ENCODE results near the gene PDGFD.

PDGFD gene

DNA sequence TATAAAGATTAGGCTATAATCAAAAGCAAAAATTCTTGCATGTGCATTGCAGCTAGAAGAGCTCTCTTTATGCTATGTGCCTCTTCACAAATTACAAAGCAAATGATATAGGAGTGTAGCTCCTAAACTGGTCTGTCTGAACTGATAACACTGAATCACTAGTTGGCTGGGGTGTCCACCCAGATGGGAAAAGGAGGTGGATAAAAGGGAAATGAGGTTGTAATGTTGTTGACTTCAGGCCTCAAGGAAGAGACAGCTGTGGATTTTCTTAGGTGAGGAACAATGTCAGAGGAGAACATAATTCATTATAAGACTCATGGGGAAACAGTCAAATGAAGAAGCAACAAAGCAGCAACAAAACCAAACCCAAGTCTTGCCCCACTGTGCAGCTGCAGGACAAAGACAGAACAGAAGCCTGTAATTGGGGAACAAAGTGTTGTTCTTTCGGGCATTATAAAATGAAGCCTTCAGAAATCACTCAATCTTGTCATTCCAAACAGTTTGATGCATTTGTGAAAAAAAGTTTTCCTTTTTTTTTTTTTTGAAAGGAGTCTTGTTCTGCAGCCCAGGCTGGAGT, 257.6 kb downstream of the PDGFD start:
- DNase-seq, result no peak

DNA sequence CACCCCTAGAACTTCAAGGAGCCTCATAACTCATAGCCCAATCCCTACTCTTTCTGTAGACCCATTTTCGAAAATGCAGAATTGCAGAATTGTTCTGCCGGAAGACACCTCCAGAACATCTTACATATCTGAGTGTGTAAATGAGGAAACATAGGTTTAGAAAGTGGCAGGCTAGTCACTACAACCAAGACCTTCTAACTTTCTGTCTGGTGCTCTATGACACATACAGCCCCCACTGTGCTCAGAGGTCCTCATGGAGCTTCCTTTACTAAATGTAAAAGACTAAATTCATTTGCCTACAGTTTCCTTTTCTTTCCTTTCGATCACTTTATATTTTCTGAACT, 259.7 kb downstream of the PDGFD start:
- DNase-seq, result no peak

DNA sequence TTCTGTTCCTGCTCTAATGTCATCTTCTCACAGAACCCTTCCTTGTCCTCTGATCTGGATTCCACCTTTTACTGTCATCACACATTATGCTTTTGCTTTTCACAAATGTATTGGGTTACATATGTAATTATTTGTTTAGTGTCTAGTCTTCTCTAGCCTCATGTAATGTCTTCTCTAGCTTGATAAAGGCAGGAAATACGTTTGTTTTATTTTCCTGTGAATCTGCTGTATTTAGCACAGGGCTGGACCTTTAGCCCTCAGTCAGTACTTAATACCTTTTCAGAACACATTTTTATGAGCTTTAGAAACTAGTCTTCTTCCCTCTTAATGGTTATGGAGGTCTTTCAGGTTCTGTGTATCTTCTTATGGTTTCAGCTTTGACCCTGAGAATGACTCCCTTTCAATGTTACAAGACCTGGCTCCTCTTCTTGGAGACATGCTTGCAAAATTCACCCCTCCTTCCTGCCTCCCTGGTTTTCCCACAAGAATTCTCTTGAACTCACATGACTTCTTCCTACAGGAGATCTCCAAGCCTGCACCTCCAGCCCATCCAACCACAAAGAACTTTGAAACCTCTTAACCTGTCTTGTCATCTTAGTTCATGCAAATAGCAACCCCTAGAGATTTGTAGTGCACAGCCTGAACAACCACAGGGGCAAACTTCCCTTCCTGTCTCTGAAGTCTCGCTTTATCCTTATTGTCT, 260.2 kb downstream of the PDGFD start:
- DNase-seq, result no peak

DNA sequence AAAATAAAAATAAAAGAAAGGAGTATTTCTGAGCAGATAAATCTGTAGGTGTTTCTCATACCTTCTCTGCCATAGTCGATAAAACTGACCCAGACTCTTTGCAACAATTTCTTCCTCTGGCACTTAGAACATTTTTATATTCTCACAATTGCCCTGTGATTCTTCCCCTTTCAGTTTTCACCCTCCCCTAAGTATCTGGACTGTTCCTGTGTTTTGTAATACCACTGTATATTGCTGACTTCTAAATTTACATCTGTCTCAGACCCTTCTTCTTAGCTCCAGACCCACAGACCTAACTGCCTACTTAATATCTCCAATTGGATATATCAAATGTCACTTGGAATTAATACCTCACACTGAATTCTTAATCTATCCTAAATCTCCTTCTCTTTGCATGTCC, 261.0 kb downstream of the PDGFD start:
- DNase-seq, result no peak

DNA sequence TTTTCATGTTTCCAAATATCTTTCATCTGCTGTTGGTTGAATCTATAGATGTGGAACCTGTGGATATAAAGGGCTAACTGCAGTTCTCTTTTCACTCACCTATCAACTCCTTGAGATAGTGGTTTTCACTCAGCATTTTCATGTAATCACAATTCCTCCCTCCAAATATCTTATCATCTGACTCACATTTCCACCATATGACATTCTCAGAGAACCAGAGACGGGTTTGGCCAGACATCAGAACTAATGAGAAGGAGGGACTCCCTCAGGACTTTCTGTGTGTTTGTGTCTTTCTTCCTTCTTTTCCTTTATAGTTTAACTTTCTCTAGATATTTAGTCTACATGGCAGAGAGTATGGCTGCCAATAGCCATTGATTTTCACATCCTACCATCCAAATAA, 262.3 kb downstream of the PDGFD start:
- DNase-seq, result no peak

DNA sequence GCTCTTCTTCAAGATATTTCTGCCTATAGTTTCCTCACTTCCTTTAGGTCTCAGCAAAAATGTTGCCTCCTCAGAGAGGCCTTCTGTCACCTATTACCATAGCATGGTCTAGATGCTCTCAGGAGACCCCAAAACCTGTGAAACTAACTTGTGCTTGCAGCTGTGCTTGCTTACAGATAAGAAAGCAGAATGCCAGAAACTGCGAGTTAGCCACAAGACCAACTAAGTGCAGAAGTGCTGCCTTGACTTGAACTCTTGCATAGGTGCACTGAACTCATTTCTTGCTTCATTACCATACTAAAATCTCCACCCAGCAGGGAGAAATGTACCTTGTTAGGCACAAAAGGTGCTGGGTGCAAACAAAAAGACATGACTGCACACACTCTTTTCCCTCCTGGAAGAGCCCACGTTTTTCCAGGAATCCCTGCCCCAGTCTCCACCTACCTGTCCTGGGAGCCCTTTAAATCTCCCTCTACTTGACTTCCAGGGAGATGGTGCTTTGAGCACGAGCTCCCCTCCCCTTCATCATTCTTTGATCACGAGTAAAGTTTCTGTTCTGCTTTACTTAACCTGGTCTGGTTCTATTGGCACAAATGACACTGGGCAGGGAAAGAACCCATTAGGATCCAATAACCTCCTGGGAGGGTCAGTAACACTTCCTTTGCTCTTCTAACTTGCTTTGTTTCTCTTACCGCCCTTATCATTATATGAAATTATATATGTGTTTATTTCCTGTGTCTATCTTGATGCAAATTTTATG, 265.2 kb downstream of the PDGFD start:
- no peak for DNase-seq

DNA sequence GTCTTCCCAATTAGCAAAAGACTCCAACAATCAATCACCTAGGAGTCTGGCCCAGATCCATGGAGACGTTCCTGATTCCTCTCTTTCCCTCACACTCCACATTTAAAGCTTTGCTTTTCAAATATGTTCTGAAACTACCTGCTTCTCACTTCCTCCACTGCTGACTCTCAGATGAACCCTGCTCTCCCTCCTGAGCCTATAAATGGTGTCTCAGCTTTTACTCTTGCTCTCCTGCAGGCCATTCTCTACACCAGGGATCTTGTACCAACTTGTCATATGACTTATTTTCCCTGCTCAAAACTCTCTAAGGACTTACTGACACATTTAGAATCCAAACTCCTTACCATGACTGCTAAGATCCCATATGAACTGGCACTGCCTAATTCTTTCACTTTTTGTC, 265.9 kb downstream of the PDGFD start:
- no peak for DNase-seq

DNA sequence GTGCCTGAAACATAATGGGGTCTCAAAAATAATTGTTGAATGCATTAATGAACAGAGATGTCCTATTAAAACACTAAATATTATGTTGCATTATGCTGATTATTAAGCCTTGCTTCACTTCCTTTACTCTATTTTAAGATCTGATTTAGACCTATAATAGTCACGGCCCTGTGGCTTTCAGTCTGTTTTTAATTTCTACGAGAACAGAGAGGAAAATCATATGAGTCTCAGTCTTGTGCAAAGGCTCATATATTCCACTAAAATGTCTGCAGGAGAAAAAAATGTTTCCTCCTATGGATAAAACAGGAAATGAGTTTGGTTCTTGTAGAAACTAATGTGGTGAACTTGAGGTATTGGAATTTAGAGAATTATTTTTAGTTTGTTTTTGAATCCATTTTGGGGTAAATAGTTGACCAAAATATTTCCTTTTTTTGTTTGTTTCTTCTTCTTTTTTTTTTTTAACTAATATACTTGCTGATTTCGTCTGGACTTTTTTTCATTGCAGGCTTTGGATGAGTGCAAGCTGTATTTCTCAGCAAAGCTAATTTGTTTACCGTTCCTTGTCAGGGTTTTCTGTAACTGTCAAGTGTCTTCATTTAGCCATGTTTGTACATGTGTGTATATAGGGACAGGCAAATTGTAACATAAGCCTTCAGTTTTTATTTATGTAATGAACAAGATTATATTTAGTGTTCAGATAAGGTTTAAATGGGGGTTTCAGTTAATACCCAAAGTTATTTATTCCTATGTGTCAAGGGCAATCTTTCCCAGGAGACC, 266.6 kb downstream of the PDGFD start:
- no peak for DNase-seq

DNA sequence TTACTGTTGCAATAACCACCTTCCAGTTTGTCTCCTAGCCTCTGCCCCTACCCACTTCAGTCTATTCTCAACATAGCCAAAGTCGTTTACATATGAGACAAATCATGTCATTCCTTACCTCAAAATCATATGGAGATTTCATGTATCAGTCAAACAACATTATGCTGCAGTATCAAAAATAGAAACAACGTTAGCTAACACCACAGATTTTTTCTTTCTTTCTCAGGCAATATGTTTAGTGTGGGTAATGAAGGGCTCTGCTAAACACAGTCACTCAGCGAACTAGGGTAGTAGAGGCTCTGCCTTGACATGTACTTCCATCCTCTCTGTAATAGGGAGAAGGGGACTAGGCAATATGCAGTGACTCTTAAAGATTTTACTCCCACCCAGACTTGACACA, 268.8 kb downstream of the PDGFD start:
- DNase-seq, result no peak

DNA sequence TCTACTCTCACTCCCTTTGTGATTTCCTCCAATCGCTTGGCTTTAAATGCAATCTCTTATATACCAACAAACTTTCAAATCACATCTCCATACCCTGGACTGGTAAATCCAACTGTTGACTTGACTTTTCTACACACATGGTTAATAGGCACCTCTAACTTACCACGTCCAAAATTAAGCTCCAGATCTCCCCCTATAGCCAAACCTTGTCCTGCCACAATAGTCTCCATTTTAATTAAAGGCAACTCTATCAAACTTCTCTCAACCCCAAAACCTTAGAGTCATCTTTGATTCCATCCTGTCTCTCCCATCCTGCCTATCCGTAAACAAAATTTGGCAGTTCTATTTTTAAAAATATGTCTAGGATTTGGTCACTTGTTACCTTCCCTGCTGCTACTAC, 269.3 kb downstream of the PDGFD start:
- no peak for DNase-seq

DNA sequence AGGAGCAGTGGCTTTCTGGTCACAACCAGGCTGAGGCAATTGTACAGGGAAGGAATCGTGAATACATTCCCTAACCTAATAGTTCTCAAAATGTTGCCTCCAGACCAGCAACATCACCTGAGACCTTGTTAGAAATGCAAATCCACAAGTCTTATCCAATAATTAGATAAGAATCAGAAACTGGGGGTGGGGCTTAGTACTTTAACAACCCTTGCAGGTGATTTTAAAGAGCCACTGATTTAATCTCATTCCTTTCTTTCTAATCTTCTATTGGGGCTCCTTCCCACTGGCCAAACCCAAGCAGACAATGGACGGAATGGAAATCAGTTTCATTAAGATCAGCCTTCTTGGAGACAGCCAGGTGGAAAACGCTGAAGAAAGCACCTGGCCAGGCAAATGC, 269.9 kb downstream of the PDGFD start:
- no peak for DNase-seq

DNA sequence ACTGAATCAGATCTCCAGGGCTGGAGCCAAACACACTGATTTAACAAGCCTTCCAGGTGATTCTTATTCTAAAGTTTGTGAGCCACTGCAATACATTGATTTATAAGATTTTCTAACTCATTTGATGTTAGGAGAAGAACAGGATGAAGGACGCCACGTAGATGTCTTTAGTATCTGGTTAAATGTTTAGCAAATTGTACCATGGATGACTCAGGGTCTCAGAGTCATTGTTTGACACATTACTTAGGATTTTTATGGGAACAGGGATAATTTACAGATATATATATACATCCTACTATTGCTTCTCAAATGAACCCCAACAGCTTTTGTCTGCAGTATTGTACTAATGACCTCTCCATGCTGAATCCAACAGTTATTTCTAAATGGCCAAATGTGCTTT, 270.6 kb downstream of the PDGFD start:
- no peak for DNase-seq

DNA sequence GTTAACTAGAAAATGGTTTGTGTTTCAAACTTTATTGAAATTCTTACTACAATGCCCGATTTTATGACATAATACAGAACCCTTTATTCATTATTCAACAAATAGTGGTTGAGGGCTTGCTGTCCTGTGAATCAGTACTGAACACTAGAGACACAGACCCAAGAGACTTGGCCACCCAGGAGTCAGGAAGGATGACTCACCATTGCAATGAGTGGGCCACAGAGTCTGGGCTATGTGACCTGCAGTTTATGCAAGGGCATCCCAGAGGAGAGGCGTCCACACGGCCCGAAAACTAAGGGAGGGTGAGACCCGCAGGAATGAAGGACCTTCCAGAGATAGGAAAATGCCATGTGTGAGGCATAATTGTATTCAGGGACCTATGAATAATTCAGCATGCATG, 271.3 kb downstream of the PDGFD start:
- no peak for DNase-seq

DNA sequence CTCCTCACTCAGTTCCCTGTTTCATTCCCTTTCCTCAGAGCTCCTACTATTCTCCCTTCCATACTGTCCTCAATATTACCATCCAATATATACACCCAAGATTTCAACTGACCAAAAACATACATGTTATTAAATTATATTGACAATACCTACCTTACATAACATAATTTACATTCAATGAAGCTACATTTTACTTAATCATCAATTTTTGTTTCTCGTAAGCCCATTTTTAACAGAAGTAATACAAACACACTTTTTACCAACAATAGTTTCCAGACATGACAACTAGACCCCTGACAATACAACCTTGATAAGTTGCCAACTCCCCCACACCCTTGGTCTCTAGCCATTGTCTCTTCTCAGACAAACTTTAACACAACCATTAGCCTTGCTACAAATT, 273.3 kb downstream of the PDGFD start:
- DNase-seq, result no peak

DNA sequence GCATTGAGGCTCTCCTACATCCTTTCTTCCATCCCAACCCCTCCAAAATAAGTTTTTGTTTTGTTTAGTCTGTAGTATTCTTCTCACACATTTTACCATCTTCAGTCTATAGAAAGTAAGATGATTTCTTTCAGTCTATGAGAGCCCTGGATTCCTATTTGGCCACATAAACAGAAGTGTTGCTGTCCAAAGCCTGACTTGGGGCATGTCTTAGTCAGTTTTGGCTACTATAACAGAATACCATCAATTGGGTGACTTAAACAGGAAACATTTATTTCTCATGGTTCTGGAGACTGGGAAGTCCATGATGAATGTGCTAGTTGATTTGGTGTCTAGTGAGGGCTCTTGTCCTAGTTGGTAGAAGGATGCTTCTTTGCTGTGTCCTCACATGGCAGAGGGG, 274.3 kb downstream of the PDGFD start:
- DNase-seq, result no peak

DNA sequence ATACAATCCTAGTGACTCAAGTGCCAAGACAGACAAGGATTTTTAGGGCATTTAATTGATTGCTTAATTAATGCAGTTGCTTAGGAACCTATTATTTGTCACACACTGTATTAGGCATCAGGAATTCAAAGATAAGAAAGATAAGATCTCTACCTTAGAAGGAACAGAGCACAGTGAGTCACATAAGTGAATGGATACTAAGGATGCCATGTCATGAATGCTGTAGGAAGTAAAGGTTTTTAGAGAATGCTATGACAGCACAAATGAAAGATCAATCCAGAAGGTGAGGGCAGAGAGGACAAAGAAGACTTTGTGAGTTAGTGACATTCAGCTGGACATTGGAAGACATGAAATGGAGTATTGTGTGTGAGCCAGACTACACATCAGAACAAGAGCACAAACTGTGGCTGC, 275.4 kb downstream of the PDGFD start:
- no peak for DNase-seq

DNA sequence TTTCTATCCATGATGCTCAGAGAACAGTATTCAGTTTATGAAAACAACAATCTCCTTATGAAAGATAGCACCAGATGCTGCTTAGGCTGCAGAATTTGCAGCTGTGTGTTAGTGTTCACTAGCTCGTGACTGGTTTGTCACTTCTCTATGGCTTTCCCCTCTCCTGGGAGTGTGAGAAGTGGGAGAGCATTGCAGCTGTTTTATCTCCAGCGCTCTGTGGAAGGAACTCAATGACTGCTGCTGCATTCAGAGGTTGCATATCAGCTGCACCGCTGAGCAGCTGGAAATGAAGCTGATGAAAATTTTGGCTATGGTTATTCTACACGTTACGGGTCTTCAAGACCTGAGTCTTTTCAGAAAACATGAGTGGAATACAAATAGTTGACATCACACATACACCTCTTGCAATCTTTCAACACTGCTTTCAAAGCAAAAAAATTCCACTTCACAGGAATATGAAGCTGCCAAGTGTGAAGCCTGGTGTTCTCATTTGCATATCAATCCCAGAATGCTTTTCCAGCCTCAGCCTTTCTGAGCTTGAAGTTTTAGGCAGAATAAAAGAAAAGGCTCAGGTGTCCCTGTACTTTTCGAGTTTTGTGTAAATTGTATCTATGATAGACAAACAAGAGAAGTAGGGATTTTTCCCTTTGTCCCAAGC, 276.8 kb downstream of the PDGFD start:
- DNase-seq, result no peak

DNA sequence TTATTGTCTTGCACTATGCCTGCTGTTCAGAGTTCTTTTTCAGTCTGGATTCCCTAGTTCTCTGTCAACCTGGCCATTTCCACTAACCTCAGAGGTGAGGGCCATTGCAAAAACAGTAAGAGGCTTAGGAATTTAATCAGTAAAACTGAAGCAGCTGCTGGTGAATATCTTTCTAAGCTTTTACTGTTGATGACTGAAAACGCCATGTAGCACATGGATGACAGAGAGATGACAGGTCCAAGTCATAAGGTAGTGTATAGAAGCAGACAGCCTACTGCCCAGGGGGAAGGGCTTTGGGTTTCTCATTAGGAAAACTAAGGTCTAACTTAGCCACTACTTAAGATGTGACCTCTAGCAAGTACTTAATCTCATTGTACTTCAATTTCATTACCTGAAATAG, 280.1 kb downstream of the PDGFD start:
- no peak for DNase-seq

DNA sequence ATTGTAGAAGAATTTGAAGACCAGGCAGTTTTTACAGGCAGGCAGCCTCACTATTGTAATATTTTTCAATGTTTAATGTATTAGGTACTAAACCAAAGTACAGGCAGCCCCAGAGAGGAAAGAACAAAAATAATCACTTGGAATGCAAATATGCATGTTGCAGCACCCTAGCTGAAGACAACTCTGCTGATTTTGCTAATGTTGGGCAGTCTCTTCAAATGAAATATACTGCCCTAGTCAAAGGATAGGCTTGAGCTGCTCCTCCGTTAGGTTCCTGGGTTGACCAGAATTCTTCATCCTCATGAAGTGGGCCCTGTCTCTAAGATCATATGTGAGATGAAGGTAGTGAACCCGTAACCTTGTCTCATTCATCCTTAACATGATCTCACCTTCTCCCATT, 280.7 kb downstream of the PDGFD start:
- DNase-seq, result no peak

DNA sequence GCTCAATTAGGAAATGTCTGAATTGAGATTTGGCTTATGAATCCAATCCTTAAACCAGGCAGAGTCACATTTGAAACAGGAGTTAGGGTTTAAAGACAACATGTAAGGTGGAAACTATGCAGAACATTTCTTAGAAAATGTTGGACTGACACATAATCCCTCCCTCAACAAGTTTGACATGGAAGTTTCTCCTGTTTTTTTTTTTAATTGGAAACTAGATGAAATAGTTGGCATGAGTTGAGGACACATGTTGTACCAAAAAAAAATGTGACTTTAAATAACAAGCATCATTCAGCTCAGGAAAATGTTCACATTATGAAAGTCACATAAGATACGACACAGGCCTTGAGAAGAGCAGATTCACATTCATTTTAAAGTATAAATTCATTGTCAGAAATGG, 282.4 kb downstream of the PDGFD start:
- no peak for DNase-seq

DNA sequence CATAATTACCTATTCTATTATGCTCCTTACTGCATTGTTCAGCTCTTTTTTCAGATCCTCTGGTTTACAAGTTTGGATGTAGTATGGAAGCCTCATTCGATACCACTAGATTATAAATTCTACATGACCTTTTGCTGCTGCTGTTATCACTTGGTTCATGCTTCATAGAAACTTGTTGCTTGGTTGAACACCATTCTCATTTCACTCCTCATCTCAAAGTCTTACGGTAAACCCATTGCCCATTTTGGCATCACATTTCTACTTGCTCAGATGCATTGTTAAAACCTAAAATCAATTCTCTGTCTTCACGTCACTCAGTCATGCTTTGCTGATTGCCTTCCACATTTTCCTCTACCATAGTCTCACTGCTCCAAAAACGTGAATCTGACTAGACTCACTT, 283.0 kb downstream of the PDGFD start:
- no peak for DNase-seq

DNA sequence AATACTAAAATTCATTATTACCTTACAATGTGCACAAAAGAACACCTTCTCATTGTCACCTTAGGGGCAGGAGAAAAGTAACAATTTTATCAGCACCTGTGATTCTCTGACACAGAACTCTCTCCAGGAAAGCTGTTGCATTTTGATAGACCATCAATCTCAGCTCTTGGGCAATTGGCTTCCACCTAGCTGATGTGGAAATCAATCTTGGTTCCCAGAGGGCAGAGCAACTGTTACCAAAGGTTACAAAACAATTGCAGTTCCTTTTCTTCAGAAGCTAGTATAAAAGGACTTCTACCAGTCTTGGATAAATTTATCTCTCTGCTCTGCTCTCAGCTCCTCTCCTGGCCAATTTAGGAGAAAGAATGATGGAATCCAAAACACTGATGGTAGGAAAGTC, 285.3 kb downstream of the PDGFD start:
- DNase-seq, result no peak

DNA sequence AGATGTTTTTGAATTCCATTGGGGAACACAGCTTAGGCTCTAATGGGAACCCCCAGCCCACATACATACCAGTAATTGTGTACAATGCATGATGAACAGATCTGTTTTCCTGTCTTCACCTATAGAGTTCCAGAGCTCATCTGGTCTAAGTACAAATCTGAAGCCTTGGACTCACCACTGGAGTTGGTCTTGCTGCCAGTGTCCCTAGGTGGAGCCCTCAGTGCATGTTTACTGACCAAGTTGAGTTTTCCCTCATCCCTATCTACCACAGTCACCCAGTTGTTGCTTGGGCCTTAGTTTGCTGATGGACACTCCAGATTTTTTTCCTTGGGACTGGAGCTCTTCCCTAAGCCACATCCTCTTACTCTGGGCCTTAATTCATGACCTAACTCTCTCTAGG, 286.7 kb downstream of the PDGFD start:
- no peak for DNase-seq

All from NCI-H1048 (cell line).